SKM-1 (cell line): ENCODE data around the gene STARD13.

ENCODE experiments used
- DNase-seq: peaks from one replicate; lab custom pipeline; 2025; ENCODE audit not compliant: unreplicated experiment; lab: John Stamatoyannopoulos, UW

The STARD13 gene

GRCh38 chr13:33277037-33277740 is 8.4 kb downstream of the STARD13 start:
- no peak for DNase-seq

- no peak for DNase-seq
Measured at GRCh38 chr13:33276570-33276969, 9.0 kb downstream of the STARD13 start.

- DNase-seq: no peak
Measured at GRCh38 chr13:33275916-33276315, 9.6 kb downstream of the STARD13 start.

GRCh38 chr13:33274264-33274663 is 11.3 kb downstream of the STARD13 start:
- no peak for DNase-seq

- no peak for DNase-seq
Measured at GRCh38 chr13:33272531-33273124, 12.9 kb downstream of the STARD13 start.

- no peak for DNase-seq
Measured at GRCh38 chr13:33271759-33272158, 13.8 kb downstream of the STARD13 start.

- no peak for DNase-seq
Measured at GRCh38 chr13:33270895-33271538, 14.5 kb downstream of the STARD13 start.

- DNase-seq: no peak
Measured at GRCh38 chr13:33265607-33266006, 19.9 kb downstream of the STARD13 start.

- DNase-seq: no peak
Measured at GRCh38 chr13:33265133-33265532, 20.4 kb downstream of the STARD13 start.

- DNase-seq: no peak
Measured at GRCh38 chr13:33264620-33264978, 21.0 kb downstream of the STARD13 start.

- DNase-seq: no peak
Measured at GRCh38 chr13:33263976-33264619, 21.5 kb downstream of the STARD13 start.

- no peak for DNase-seq
Measured at GRCh38 chr13:33263484-33263883, 22.1 kb downstream of the STARD13 start.

GRCh38 chr13:33262997-33263396 is 22.6 kb downstream of the STARD13 start:
- no peak for DNase-seq

- DNase-seq: no peak
Measured at GRCh38 chr13:33262594-33262993, 23.0 kb downstream of the STARD13 start.

GRCh38 chr13:33262062-33262487 is 23.5 kb downstream of the STARD13 start:
- DNase-seq: no peak

- no peak for DNase-seq
Measured at GRCh38 chr13:33261387-33262061, 24.0 kb downstream of the STARD13 start.

- DNase-seq: no peak
Measured at GRCh38 chr13:33260168-33261098, 25.1 kb downstream of the STARD13 start.

- no peak for DNase-seq
Measured at GRCh38 chr13:33259296-33259695, 26.3 kb downstream of the STARD13 start.

- DNase-seq: no peak
Measured at GRCh38 chr13:33258808-33259193, 26.8 kb downstream of the STARD13 start.
